ENCODE data around the gene STING1. TPM values are rescaled to one million over a fixed set of nuclear protein-coding genes. Genes with fewer than 3 reads are reported as not detected.

The STING1 gene
- total and polyA plus RNA-seq, 8 donors, result 6.1 to 23.7 (median 11.6) TPM

DNA sequence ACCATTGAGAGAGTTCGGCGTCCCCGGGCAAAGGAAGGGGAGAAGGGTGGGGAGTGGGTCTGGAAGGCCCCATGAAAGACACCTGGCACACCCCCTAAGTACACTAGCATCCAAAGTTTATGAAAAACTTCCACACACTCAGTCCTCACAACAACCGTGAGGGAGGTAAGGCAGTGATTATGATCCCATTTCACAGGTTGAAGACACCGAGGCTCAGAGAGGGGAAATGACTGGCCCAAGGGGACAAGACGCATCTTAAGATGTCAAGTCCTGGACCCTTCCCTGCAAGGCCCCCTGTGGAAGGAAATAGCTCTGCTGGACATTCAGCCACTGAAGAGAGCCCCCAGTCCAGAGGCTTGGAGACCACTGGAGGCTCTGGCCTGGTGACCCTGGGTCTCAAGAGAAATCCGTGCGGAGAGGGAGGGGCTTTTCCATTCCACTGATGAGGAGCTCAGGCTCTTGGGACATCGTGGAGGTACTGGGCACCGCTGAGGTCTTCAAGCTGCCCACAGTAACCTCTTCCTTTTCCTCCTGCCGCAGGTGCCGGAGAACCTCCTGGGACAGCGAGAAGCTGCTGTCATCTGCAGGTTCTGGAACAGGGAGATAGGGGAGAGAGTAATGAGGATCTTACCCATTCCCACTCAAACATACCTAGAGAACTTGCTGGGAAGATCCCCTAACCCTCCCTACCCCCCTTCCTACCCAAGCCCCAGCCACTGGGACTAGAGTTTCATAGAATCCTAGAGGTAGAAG, 6.5 kb downstream of the STING1 start:
- H3K9me3 ChIP-seq, result no peaks in the 10 kb centered on the region
- no peak overlapping the region for H3K4me3 ChIP-seq
- intact Hi-C loops (cut with DNase I; ENCODE audit: low total_unique reads), result no loop called here
- H3K36me3 ChIP-seq, result peaks cover 4 to 41% (median 34%) of the 10 kb centered on the region in 4 donors
- peak overlapping the region in 3 of 5 donors; percentile 8 to 62 (median 47) for H3K27ac ChIP-seq
- H3K27me3 ChIP-seq, result no peaks in the 10 kb centered on the region
- TF ChIP-seq, protein P1, sequence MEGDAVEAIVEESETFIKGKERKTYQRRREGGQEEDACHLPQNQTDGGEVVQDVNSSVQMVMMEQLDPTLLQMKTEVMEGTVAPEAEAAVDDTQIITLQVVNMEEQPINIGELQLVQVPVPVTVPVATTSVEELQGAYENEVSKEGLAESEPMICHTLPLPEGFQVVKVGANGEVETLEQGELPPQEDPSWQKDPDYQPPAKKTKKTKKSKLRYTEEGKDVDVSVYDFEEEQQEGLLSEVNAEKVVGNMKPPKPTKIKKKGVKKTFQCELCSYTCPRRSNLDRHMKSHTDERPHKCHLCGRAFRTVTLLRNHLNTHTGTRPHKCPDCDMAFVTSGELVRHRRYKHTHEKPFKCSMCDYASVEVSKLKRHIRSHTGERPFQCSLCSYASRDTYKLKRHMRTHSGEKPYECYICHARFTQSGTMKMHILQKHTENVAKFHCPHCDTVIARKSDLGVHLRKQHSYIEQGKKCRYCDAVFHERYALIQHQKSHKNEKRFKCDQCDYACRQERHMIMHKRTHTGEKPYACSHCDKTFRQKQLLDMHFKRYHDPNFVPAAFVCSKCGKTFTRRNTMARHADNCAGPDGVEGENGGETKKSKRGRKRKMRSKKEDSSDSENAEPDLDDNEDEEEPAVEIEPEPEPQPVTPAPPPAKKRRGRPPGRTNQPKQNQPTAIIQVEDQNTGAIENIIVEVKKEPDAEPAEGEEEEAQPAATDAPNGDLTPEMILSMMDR (IDR thresholded peaks at IDR 0.05), result no peak
- TF ChIP-seq EP300 (IDR thresholded peaks at IDR 0.05) (no peak), POLR2A (IDR thresholded peaks at IDR 0.05) (no peak), POLR2AphosphoS5 (IDR thresholded peaks at IDR 0.05) (no peak)
- no peak for DNase-seq
- H3K4me1 ChIP-seq, result peaks cover 0 to 67% (median 26%) of the 10 kb centered on the region in 4 donors
- WGBS, 5 donors, result 83 to 85% (median 83%) methylated on average over 12 to 13 of the region's 13 CpGs

DNA sequence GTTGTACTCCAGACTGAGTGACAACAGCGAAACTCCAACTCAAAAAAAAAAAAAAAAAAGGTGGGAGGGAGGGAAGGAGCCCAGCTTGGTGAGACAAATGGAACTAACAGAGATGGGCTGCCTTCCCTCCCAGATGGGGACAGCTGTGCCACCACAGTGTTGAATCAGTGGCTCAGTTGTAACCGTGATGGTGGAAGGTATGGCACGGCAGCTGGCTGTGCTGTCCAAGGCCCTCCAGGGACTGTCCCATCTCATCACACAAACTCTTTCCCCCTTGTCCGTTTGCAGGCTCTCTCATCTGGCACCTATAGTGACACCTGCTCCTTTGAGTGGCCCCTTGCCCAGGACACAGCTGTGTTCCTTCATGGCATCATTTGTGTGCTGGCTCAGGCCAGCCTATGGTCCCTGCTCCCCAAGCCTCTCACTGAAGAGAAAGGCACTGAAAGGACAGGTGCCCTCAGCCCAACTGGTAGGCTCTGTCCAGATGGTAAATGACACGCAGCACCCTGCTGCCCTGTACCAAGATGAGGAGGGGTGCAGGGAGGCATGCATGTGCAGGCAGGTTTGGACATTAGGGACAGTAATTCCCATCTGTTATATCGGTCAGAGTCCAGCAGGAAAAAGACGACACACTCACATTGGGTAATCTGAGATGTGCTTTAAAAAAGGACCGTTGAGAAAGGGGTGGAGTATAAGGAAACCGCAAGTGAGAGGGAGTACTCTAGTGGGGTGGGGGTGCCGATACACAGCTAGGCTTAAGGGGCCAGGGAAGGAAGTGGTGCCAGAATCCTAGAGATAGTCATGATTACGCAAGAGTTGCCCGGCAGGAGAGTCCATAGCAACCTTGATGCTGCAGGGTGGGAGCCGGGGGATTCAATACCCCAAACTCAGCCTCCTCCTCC, 7.4 kb downstream of the STING1 start:
- peak in 1 of 2 donors; percentile 63 for DNase-seq
- H3K4me1 ChIP-seq, result peaks cover 0 to 66% (median 22%) of the 10 kb centered on the region in 4 donors
- no peak overlapping the region for H3K4me3 ChIP-seq
- TF ChIP-seq POLR2A (IDR thresholded peaks at IDR 0.05) (no peak), EP300 (IDR thresholded peaks at IDR 0.05) (no peak), POLR2AphosphoS5 (IDR thresholded peaks at IDR 0.05) (no peak)
- TF ChIP-seq, protein P1 (IDR thresholded peaks at IDR 0.05), result no peak
- no peaks in the 10 kb centered on the region for H3K9me3 ChIP-seq
- 48 to 57% (median 51%) methylated on average over 13 of the region's 13 CpGs for WGBS, 5 donors
- intact Hi-C loops (cut with DNase I; ENCODE audit: low total_unique reads), result no loop called here
- peaks cover 4 to 41% (median 34%) of the 10 kb centered on the region in 4 donors for H3K36me3 ChIP-seq
- no peaks in the 10 kb centered on the region for H3K27me3 ChIP-seq
- H3K27ac ChIP-seq, result peak overlapping the region in 4 of 5 donors; percentile 8 to 62 (median 40)

DNA sequence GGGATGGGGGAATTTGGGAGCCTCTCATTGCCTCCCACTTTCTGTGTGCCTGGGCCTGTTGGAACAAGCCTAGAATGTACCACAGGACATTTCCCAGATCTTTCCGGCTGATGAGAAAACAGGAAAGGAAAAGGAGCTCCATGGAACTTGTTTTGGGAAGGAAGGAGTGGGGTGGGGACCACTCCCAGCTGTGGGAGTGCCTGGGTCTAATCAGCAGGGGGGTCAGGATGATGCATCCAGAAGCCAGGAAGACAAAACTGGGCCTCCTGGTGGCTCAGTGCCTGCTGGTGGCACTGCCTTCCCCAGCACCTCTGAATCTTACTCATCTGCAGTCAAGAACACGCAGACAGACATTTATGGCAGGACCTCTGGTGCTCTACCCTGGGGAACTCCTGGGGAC, 9.0 kb downstream of the STING1 start:
- TF ChIP-seq EP300 (IDR thresholded peaks at IDR 0.05), result no peak
- intact Hi-C loops (cut with DNase I; ENCODE audit: low total_unique reads), result no loop called here
- no peaks in the 10 kb centered on the region for H3K27me3 ChIP-seq
- H3K27ac ChIP-seq, result peak overlapping the region in 4 of 5 donors; percentile 19 to 62 (median 44)
- H3K4me1 ChIP-seq, result peaks cover 0 to 52% (median 19%) of the 10 kb centered on the region in 4 donors
- WGBS, 5 donors, result 74 to 96% (median 90%) methylated on average over 2 of the region's 2 CpGs
- no peaks in the 10 kb centered on the region for H3K9me3 ChIP-seq
- H3K36me3 ChIP-seq, result peaks cover 4 to 38% (median 32%) of the 10 kb centered on the region in 4 donors
- DNase-seq, result peak in 1 of 2 donors; percentile 23
- H3K4me3 ChIP-seq, result no peak overlapping the region

DNA sequence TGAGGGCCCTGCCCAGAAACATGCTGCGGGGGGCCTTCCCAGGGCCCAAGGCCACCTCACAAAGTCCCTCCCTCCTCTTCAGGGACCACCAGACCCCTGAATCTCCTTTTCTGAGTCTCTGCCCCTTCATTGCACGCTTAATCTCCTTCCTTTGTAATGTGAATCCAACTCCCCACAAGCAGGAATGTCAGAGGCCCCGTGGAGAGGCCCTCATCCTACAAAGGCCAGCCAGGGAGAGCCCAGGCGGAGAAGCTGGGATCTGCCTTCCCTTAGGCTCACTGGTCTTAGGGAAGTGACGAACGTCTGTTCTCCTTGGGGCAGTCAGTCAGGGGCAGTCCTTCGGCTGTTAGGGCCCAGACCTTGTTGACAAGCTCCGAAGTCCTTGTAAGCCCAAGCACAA, 9.5 kb downstream of the STING1 start:
- peak overlapping the region in 4 of 5 donors; percentile 19 to 62 (median 44) for H3K27ac ChIP-seq
- no peak for TF ChIP-seq POLR2A (IDR thresholded peaks at IDR 0.05)
- no peak for TF ChIP-seq EP300 (IDR thresholded peaks at IDR 0.05)
- TF ChIP-seq, protein P1 (IDR thresholded peaks at IDR 0.05), result no peak
- no peak for TF ChIP-seq POLR2AphosphoS5 (IDR thresholded peaks at IDR 0.05)
- peak in 1 of 2 donors; percentile 46 for DNase-seq
- peaks cover 3 to 33% (median 27%) of the 10 kb centered on the region in 4 donors for H3K36me3 ChIP-seq
- H3K4me3 ChIP-seq, result no peak overlapping the region
- intact Hi-C loops (cut with DNase I; ENCODE audit: low total_unique reads), result no loop called here
- peaks cover 0 to 47% (median 19%) of the 10 kb centered on the region in 4 donors for H3K4me1 ChIP-seq
- no peaks in the 10 kb centered on the region for H3K27me3 ChIP-seq
- 77 to 91% (median 81%) methylated on average over 3 to 8 of the region's 8 CpGs for WGBS, 5 donors
- no peaks in the 10 kb centered on the region for H3K9me3 ChIP-seq
